ENCODE data around the gene RNF112. TPM values are rescaled to one million over a fixed set of nuclear protein-coding genes. Genes with fewer than 3 reads are reported as not detected.

RNF112 gene
- total and polyA plus RNA-seq, 10 donors, result 1.3 to 7.6 (median 2.5) TPM

GRCh38 chr17:19362277-19363113, 48.5 kb upstream of the RNF112 start, which contains the start of gene B9D1:
TSS of gene B9D1 (minus strand) at chr17:19362723. CDS start at chr17:19362569, 154 bp downstream.
- WGBS, 5 donors, result 0 to 1% (median 1%) methylated on average over 27 to 83 of the region's 83 CpGs
- intact Hi-C loops (cut with DNase I; ENCODE audit: low total_unique reads), result loop anchor here (2.0 kb wide), 1 partner anchor 84 kb away; no protein-coding TSS in a partner anchor
- TF ChIP-seq, protein P1, sequence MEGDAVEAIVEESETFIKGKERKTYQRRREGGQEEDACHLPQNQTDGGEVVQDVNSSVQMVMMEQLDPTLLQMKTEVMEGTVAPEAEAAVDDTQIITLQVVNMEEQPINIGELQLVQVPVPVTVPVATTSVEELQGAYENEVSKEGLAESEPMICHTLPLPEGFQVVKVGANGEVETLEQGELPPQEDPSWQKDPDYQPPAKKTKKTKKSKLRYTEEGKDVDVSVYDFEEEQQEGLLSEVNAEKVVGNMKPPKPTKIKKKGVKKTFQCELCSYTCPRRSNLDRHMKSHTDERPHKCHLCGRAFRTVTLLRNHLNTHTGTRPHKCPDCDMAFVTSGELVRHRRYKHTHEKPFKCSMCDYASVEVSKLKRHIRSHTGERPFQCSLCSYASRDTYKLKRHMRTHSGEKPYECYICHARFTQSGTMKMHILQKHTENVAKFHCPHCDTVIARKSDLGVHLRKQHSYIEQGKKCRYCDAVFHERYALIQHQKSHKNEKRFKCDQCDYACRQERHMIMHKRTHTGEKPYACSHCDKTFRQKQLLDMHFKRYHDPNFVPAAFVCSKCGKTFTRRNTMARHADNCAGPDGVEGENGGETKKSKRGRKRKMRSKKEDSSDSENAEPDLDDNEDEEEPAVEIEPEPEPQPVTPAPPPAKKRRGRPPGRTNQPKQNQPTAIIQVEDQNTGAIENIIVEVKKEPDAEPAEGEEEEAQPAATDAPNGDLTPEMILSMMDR (IDR thresholded peaks at IDR 0.05 in 8 of 11, conservative IDR thresholded peaks at IDR 0.05 in 3 of 11), result peak; percentile 94 to 99 (median 98)
- TF ChIP-seq POLR2A (IDR thresholded peaks at IDR 0.05), result no peak
- TF ChIP-seq POLR2AphosphoS5 (IDR thresholded peaks at IDR 0.05), result peak; percentile 67 to 85 (median 84)

DNA sequence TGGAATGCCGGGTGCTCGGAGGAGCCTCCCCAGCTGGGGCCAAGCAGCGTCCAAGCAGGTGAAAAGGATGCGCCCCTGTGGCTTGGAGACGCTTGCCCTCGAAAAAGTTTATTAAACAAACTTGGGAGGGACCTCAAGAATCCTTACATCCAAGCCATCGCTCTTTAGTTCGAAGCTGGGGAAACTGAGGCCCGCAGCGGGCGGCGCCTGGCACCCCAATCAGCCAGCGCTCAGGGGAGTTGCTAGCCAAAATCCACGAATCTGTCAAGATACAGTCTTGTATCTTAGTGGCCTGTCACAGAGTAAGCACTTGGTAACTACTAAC, 48.0 kb upstream of the RNF112 start:
- TF ChIP-seq, protein P1 (IDR thresholded peaks at IDR 0.05 in 8 of 11, conservative IDR thresholded peaks at IDR 0.05 in 3 of 11), result peak in 5 of 11 experiments; percentile 3 to 44 (median 12)
- TF ChIP-seq POLR2AphosphoS5 (IDR thresholded peaks at IDR 0.05) (no peak), POLR2A (IDR thresholded peaks at IDR 0.05) (no peak)
- Histone ChIP-seq H3K4me3 (peak overlapping the region in 7 of 8 donors; percentile 59 to 88 (median 74)), H3K27me3 (replicated peaks in 1 of 7) (peaks cover 0 to 7% (median 0%) of the 10 kb centered on the region in 7 donors), H3K4me1 (peaks cover 6 to 19% (median 16%) of the 10 kb centered on the region in 6 donors), H3K27ac (peak overlapping the region in 7 of 8 donors; percentile 66 to 89 (median 81)), H3K36me3 (no peaks in the 10 kb centered on the region), H3K9me3 (no peaks in the 10 kb centered on the region)
- DNase-seq, result no peak
- WGBS, 5 donors, result 28 to 35% (median 33%) methylated on average over 14 of the region's 14 CpGs
- intact Hi-C loops (cut with DNase I; ENCODE audit: low total_unique reads), result loop anchor here (2.0 kb wide), 1 partner anchor 84 kb away; no protein-coding TSS in a partner anchor

More at GRCh38 chr17:19362277-19363113, 48.5 kb upstream of the RNF112 start, which contains the start of gene B9D1:
- no peaks in the 10 kb centered on the region for H3K9me3 ChIP-seq
- DNase-seq, result peak; percentile 98
- H3K4me3 ChIP-seq, result peak within 1 kb of the TSS; percentile 53 to 88 (median 72)
- peaks cover 0 to 7% (median 0%) of the 10 kb centered on the region in 7 donors for H3K27me3 ChIP-seq (replicated peaks in 1 of 7)
- H3K4me1 ChIP-seq, result peaks cover 6 to 19% (median 16%) of the 10 kb centered on the region in 6 donors
- H3K27ac ChIP-seq, result peak within 1 kb of the TSS; percentile 44 to 89 (median 80)
- no peaks in the 10 kb centered on the region for H3K36me3 ChIP-seq

DNA sequence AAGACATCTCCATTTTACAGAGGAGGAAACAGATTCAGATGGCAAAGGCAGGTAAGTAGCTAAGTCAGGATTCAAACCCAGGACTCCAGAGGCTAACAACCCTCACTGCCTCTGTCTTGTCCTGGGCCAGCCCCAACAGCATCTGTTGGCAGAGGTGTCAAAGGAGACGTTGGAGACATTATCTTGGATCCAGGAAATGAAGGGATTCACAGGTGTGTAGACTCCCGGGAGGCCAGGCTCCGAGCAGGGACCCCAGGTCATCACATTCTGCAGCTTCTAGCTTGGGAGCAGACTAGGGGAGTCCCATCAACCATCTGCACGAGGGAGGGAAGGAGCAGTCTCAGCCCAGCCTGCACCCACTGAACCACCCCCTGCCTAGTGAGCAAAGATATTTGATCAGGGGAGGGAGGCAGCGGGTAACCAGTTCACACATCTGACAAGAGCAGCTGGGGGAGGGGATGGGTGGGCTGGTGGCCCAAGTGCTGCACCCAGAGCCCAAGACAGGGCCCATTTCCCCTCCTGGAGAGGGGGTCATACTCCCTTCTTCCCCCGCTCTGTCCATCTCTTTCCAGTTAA, 47.5 kb upstream of the RNF112 start:
- Histone ChIP-seq H3K9me3 (no peaks in the 10 kb centered on the region), H3K4me3 (no peak overlapping the region), H3K27ac (peak overlapping the region in 1 of 8 donors; percentile 84), H3K36me3 (no peaks in the 10 kb centered on the region), H3K4me1 (peaks cover 6 to 19% (median 16%) of the 10 kb centered on the region in 6 donors), H3K27me3 (replicated peaks in 1 of 7) (peaks cover 0 to 7% (median 0%) of the 10 kb centered on the region in 7 donors)
- intact Hi-C loops (cut with DNase I; ENCODE audit: low total_unique reads), result loop anchor here (2.0 kb wide), 1 partner anchor 83 kb away; no protein-coding TSS in a partner anchor
- WGBS, 5 donors, result 52 to 62% (median 61%) methylated on average over 6 of the region's 6 CpGs
- TF ChIP-seq POLR2AphosphoS5 (IDR thresholded peaks at IDR 0.05) (no peak), POLR2A (IDR thresholded peaks at IDR 0.05) (no peak)
- peak; percentile 64 for DNase-seq

GRCh38 chr17:19364699-19365498, 46.1 kb upstream of the RNF112 start:
- no peaks in the 10 kb centered on the region for H3K9me3 ChIP-seq
- WGBS, 5 donors, result 76 to 91% (median 85%) methylated on average over 10 to 14 of the region's 14 CpGs
- no peak overlapping the region for H3K27ac ChIP-seq
- H3K36me3 ChIP-seq, result no peaks in the 10 kb centered on the region
- no peak for TF ChIP-seq POLR2A (IDR thresholded peaks at IDR 0.05)
- TF ChIP-seq, protein P1 (IDR thresholded peaks at IDR 0.05 in 8 of 11, conservative IDR thresholded peaks at IDR 0.05 in 3 of 11), result no peak
- TF ChIP-seq POLR2AphosphoS5 (IDR thresholded peaks at IDR 0.05), result no peak
- peaks cover 0 to 7% (median 0%) of the 10 kb centered on the region in 7 donors for H3K27me3 ChIP-seq (replicated peaks in 1 of 7)
- intact Hi-C loops (cut with DNase I; ENCODE audit: low total_unique reads), result no loop called here
- peaks cover 6 to 32% (median 25%) of the 10 kb centered on the region in 6 donors for H3K4me1 ChIP-seq
- DNase-seq, result peak; percentile 72
- no peak overlapping the region for H3K4me3 ChIP-seq
